HG02981 (cell line): Measurements from ENCODE around the gene KCNK17.
"Not testable (repeated sequence)": the region's sequence is repeated elsewhere in the genome, so short reads cannot be mapped to it uniquely, and the experiment has no call there.

Experiments
- ATAC-seq: cut with Tn5 transposase; IDR thresholded peaks from one replicate; pipeline ENCODE4 v1.9.1; 2021; ENCODE audit warnings: mild to moderate bottlenecking, moderate library complexity; ENCODE audit not compliant: unreplicated experiment

The KCNK17 gene

GRCh38 chr6:39304951-39305350 is 9.3 kb downstream of the KCNK17 start:
- no peak for ATAC-seq

- no peak for ATAC-seq
Observed at GRCh38 chr6:39303425-39304153, 10.6 kb downstream of the KCNK17 start.

- ATAC-seq = peak; percentile 70
Observed at GRCh38 chr6:39302669-39303424, 11.4 kb downstream of the KCNK17 start.

- ATAC-seq = no peak
Observed at GRCh38 chr6:39302011-39302410, 12.2 kb downstream of the KCNK17 start.

- no peak for ATAC-seq
Observed at GRCh38 chr6:39301606-39302005, 12.6 kb downstream of the KCNK17 start.

- no peak for ATAC-seq
Observed at GRCh38 chr6:39300739-39301138, 13.5 kb downstream of the KCNK17 start.

GRCh38 chr6:39298061-39298460 is 16.2 kb downstream of the KCNK17 start:
- ATAC-seq = no peak

- no peak for ATAC-seq
Observed at GRCh38 chr6:39296745-39297640, 17.2 kb downstream of the KCNK17 start.

GRCh38 chr6:39295611-39296011 is 18.6 kb downstream of the KCNK17 start:
- ATAC-seq = no peak

- no peak for ATAC-seq
Observed at GRCh38 chr6:39294899-39295298, 19.3 kb downstream of the KCNK17 start.

- ATAC-seq = no peak
Observed at GRCh38 chr6:39294133-39294532, 20.1 kb downstream of the KCNK17 start.

GRCh38 chr6:39292637-39293036 is 21.6 kb downstream of the KCNK17 start:
- no peak for ATAC-seq

- ATAC-seq = no peak
Observed at GRCh38 chr6:39289490-39289889, 24.7 kb downstream of the KCNK17 start.

GRCh38 chr6:39287601-39288000 is 26.6 kb downstream of the KCNK17 start:
- ATAC-seq = no peak

- not testable (repeated sequence) for ATAC-seq
Observed at GRCh38 chr6:39286596-39286995, 27.6 kb downstream of the KCNK17 start.

GRCh38 chr6:39282774-39283173 is 31.4 kb downstream of the KCNK17 start:
- no peak for ATAC-seq

- no peak for ATAC-seq
Observed at GRCh38 chr6:39281312-39281980, 32.8 kb downstream of the KCNK17 start.

- ATAC-seq = no peak
Observed at GRCh38 chr6:39280247-39280731, 33.9 kb downstream of the KCNK17 start.

GRCh38 chr6:39279539-39279938 is 34.7 kb downstream of the KCNK17 start:
- ATAC-seq = no peak

GRCh38 chr6:39276379-39276995 is 37.7 kb downstream of the KCNK17 start:
- no peak for ATAC-seq
